HG03095 (cell line): ENCODE data around the gene GRIN1.

ENCODE experiments used
- ATAC-seq: cut with Tn5 transposase; IDR thresholded peaks from one replicate; pipeline ENCODE4 v1.9.1; 2021; ENCODE audit warnings: moderate library complexity; ENCODE audit not compliant: unreplicated experiment

GRIN1 gene

DNA sequence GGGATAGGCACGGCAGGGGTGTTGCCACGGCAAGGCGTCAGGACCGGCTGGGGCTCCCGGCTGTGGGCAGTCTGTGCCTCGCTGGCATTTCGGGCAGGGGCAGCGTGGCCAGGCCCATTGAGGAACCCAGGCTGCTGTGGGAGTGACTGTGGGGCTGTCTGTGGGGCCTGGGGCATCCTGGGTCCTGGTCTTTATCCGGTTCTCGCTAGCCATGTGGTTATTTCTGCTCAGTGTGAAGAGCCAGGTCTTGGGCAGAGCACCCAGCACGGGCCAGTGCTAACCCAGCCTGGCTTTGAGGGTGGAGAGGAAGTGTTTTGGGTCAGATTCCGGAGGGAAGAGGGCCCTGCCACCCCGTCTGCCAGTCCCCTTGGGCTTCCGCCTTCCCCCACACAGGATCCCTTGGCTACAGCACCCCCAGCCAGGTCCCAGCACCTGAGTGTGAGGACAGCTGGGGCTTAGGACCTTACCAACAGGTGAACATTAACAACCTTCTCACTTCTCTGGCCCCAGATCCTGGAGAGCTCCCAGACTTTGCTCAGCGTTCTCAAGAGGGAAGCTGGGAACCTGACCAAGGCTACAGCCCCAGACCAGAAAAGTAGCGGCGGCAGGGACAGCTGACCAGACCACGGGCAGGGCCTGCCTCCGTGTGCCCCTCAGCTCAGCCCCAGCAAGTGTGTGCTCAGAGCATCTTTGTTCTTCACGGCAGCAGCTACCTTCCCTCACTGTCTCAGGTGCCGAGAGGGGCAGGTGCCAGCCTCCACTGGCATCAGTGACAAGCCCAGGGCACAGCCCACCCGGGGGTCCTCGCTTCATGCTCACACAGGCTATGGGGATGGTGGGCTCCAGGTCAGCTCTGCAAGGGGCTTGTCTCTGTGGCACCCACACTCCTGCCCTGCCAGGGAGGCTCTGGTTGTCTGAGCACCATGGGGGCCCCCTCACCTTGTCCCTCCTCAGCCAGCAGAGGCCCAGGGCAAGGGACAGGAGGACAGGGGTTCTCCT lies 50.6 kb downstream of the GRIN1 start:
- no peak for ATAC-seq

DNA sequence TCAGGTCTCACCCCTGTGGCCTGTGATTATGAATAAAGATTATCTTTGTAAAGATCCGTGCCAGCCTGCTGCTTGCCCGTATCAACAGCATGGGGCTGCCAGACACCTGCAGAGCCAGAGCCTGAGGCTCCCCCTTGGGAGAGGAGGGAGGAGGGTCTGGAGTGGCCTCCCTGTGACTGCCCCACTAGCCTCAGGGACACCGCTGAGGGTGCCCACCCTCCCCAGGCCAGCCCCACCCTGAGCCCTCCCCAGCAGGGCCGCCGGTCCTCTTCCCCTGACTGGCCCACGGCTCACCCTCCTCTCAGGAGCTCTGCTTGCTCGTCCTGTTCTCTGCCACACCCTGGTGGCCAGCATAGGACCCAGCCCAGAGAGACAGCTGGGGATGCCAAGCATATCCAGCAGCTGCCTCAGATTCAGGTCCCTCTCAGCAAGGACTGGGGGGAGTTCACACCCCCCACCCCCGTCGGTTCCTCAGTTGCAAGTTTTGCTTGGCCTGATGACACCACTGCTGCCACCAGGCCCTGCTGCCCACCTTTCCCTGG lies 51.4 kb downstream of the GRIN1 start:
- no peak for ATAC-seq

DNA sequence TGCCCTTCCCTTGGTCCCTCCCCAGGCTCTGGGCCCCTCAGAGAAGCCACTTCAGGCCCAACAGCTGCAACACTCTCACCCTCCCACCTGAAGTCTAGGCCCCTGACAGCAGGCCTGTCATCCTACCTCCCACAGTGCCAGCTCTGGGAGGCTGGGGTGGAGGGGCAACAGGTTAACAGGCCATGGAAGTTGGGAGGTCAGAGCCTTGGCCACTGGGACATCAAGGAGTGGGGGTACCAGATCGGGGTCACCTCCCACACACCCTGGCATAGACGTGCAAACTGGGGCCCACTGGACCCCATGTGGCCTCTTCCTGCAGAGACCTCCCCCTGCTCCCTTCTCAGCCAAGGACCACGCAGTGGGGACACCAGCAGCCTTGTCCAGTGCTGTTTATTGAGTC lies 52.3 kb downstream of the GRIN1 start:
- ATAC-seq, result no peak

DNA sequence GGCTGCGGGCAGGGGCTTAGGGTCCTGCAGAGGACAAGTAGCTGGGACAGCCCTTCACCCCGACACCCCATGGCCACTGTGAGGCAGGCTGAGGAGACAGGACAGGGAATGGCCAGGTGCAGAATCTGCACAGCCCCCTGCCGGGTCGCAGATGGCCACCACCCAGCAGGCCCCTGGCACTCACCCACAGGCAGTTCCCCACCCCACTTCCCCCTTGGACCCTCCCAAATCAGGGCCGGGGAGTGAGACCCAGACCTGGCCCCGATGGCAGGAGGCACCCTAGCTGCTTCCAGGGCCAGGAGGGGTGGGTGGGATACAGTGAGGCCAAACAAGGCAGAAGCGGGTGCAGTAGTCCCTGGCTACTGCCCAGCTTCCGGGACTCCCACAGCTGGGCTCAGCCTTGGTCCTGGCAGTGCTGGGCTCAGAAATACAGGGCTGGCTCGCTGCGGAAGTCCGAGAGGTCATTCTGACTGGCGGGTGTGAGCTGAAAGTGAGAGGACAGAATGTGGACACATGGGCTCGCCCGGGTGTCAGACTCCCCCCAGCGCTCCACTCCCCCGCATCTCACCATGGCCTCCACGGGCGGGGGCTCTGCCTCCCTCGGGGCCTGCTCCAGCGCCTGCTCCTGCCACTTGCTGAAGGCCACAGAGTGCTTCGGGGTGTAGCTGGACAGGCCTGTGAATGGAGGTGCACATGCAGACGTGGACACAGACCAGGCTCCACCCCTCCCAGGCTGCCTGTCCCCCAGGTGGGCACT lies 52.9 kb downstream of the GRIN1 start:
- no peak for ATAC-seq

DNA sequence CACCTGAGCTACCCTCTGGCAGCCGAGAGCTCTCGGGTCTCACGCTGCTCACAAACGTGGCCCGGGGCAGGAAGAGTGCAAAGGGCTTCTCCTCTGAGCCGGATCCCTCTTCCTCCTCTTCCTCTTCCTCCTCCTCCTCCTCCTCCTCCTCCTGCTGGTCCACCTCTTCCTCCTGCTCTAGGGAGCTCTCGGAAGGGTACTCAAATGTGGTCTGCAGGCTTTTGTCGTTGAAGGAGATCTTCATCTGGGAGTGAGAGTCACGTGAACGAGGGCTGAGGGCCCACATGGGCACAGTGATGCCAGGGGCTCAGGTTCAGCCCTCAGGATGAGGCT lies 53.5 kb downstream of the GRIN1 start:
- ATAC-seq, result no peak

DNA sequence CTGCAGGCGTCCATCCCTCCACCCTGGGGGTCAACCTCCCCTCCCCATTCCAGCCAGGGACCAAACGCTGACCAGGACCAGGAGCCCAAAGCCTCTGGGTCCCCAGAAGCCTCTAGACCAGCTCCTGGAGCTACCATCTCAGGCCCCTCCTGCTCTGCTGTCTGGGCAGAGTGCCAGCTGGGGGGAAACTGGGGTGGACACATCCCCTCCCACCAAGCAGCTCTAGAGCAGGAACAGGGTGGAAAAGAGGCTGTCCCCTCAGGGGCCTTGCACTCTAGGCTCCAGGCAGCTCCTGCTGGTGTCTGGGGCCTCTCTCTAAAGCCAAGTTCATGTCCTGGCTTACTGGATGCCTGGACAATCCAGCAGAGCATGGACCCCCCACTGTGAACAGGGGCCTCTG lies 53.9 kb downstream of the GRIN1 start:
- ATAC-seq, result no peak

DNA sequence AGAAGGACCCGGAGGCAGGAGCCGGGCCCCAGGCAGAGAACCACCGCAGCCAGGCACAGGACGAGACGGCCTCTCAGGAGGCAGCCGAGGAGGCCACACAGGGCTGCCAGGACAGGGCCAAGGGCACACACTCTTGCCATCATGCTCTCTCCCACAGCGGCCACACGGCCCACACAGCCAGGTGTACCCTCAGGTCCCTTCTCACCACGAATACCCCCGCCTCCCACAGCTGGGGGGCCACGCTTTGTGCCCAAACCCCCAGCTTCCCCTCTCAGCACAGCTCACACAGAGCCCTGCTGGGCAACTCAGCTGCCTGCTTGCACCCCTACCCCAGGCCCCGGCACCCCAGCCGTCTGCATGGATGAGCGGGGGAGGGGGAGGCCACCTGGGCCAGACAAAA lies 54.8 kb downstream of the GRIN1 start:
- no peak for ATAC-seq

DNA sequence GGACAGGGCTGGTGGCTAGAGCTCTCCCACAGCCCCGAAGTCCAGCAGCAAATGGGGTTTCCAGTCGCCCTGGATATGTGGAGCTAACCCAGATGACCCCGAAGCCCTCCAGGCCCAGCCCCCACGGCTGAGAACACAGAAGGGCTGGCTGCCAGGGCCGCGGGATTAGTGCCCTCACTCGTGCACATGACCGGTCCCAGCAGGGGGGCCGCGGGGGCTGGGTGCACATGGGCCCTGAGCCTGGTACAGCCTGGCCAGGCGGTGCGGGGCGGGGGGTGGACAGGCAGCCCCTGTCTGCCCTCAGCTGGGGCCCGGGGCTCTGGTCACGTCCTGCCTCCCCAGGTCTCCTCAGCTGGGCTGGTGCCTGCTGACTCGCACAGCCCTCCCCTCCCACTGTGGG lies 55.4 kb downstream of the GRIN1 start:
- ATAC-seq, result no peak

DNA sequence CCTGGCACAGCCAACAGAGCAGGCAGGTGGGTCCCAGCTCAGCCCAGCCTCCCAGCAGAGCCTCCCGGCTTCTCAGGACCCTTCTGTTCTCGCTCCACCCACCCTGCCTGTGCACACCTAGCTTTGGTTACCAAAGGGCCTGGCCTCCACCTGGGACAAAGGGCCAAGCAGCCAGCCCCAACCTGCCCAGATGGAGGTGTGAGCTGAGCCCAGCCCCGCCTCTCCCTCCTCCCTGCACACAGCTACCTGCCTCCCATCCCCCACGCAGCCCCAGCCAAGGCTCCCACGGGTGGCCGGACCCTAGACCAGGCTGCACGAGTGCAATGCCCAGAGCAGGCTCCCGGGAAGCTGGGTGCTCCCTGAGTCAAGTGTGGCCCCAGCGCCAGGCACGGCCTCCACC lies 56.0 kb downstream of the GRIN1 start:
- no peak for ATAC-seq

DNA sequence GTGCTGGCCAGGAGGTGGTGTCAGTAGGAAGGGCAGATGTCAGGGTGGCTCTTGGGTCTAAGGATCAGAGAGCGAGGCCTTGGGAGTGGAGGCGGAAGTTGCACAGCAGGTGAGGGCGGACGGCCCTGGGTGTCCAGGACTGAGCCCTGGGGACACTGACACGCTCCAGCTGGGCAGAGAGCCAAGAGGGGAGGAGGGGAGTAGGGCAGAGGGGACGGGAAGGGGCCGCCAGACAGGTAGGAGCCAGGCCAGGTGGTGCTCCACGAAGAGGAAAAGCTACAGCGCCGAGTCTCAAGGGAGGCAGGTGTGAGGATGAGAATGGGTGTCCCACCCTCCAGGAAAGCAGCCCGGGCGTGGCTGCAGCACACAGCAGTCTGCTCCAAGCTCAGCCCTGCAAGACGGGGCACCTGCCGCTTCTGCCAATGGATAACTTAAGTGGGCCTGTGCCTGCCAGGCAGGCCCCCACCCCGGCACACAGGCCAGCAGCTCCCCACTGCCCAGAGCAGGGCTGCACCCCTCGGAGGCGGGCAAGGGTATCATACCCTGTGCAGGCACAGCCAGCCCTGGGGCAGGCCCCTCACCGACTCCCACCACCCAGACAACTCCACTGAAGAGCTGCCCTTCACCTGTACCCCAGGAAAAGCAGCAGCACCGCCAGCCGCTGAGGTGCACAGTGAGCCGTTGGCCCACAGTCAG lies 56.7 kb downstream of the GRIN1 start:
- no peak for ATAC-seq

DNA sequence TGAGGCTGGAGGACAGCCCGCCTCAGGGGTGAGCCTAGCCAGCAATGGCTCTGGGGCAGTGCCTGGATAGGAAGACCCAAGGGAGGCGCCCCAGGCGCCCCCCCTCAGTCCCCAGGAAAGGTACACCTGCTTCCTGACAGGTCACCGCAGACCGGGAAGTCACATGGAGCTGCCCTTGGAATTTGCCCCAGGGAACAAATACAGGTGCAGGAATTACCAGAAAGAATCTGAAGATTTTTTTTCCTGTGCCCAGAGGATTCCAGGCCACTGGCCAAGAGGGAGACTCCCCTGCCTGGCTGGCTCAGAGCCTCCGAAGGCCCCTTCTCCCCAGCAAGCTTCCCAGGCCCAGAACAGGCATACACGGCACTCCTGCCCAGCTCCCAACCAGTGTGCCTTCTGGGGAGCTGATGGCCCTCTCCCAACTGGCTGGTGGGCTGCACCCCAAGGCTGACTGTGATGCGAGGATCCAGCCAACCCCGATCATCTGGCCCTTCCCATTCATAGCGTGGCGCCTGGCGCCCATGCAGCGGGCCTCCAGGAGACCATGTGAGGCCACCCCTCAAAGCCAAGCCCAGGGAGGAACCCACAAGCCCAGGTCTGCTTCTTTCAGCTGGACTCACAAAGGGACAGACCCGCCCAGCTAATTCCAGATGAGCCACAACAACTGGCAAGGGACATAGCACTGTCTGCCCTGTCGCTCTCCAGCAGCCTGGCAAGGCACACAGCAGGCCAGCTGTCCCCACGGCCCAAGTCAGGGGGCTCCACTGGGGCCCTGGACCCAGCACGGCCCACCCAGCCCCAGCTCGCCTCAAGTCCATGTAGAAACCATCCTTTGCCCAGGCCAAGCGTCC lies 59.3 kb downstream of the GRIN1 start:
- no peak for ATAC-seq

DNA sequence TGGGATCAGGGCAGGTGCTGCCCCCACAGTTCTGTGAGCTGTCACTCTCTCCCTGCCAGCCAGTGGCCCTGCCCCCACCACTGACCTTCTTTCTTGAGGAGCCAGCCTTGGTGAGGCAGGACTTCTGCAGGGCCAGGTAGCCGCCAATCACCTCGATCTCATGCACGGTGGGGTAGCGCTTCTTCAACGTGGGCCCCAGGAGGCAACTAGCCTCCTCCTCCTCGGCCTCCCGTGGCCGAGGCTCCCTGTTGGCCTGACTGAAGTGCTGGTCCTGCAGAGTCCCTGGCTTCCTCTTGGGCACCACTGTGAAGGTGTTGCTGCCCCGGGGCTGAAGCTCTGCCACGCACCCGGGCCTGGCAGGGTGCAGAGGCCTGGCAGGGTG lies 59.9 kb downstream of the GRIN1 start:
- no peak for ATAC-seq

DNA sequence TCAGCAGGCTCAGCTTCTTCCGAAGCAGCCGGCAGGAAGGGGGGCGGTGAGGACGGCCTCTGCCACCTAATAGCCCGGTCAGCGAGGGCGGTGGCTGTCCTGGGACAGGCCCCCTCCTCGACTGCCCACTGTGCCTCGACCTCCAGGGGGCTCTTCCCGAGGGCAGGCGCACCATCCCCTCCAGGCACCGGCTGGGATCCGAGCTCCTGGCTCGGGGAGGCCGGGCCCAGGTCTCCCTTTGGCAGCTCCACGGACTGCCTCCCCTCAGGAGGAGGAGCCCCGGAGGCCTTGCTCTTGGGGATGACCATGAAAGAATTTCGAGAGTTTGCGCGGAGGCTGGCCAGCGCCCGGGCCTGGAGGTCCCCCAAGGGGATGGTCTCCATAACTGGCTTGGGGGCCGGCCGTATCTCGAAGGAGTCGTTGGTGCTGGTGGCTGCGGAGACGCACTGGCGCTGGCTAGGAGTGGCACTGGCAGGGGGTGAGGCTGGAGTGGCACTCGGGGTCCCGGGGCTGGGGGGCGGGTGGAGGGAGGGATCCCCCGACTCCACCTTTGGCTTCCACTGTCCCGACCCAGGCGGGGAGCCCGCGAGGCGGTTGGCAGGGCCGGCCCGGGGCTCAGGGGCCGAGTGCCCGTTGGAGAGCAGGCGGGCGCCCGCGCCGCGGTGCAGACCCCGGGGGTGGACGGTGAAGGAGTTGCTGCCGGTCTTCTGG lies 60.6 kb downstream of the GRIN1 start:
- no peak for ATAC-seq

DNA sequence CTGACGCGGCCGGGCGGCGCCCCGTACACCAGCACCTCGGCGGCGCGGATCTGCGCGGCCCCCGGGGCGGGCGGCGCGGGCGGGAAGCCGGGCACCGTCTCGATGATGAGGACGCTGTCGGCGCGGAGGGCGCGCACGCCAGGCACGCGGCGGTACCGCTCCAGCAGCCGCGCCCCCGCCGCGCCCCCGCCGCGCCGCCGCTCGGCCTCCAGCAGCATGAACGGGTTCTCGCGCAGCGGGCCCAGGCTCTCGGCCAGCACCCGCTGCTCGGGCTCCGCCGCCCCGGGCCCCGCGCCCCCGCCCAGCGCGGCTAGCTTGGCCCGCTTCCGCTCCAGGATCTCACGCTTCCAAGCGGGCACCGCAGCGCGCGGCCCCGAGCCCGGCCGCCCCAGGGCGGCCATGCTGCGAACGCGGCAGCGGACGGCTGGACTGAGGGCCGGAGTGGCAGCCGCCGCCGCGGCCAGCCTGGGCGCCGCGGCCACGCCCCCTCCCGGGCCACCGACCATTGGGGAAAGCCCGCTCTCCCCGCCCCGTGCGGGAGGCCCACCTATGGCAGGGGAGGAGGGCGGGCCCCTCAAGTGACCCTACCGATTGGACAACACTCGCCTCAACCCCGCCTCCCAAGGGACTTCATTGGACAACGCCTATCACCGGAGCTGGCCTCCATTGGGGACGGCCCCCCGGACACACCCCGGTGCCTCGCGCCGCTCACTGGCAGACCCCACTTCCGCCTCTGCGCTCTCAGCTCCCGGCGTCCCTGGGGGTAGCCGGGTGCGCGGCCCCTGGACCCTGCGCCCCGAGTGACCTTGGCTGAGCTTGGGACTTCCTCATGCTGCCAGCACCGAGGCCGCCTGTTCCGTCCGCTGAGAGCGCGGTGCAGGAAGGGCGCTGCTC lies 61.6 kb downstream of the GRIN1 start, which contains the start of gene TPRN:
TSS of gene TPRN (minus strand) at position 431 of the 894 bp plus-strand sequence. CDS start at position 401, 30 bp downstream.
- ATAC-seq, result peak; percentile 75

DNA sequence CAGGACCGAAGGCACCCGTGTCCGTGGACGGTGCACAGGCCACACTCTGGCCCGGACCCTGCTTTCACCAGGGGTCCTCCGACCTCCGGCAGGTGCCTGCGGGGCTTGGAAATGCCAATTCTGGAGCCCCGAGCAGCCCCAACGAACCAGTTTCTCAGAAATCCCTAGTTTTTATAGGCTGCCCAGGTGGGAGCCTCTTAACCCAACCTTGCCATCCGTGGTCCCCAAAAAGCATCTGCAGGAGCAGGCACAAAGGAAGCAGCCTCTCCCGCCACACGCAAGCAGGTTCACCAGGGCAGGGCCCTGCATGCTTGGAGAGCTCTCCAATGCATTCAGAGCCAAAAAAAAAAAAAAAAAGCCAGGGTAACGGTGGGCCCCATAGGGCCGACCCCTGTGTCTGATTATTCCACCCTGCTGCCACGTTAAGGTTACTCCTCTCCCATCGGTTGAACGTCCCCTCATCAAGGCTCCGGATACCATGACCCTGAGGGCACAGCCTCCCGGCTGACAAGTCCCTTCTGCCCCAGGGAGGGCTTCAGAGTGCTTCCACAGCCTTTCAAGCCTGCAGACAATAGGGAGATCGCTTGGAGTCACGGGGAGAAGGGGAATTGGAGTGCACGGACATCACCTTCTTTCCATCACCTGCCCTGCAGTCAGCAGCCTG lies 62.4 kb downstream of the GRIN1 start:
- ATAC-seq, result no peak

DNA sequence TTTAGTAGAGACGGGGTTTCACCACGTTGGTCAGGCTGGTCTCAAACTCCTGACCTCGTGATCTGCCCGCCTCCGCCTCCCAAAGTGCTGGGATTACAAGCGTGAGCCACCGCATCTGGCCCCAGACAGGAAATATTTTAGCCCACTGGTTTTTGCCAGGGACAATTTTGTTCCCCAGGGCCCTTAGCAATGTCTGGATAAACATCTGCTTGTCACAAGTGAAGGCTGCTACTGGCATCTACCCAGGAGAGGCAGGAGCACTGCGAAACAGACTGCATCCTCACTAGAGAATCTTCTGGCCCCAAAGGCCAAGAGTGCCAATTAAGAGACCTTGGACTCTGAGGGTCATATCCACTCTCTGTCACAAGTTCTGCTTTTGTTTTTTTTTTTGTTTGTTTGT lies 64.0 kb downstream of the GRIN1 start:
- ATAC-seq, result no peak

DNA sequence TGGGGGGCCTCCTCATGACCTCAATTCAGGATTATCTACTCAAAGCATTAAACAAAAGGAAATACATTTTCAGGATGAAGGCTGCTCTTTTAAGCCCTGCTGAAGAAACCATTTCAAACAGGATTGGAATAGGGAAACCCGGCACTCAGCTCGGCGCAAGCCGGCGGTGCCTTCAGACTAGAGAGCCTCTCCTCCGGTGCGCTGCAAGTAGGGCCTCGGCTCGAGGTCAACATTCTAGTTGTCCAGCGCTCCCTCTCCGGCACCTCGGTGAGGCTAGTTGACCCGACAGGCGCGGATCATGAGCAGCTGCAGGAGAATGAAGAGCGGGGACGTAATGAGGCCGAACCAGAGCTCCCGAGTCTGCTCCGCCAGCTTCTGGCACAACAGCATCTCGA lies 65.8 kb downstream of the GRIN1 start:
- ATAC-seq, result no peak
